HG03558 (cell line): ENCODE measurements around the gene STX18.

Source experiments
- ATAC-seq: cut with Tn5 transposase; IDR thresholded peaks from one replicate; pipeline ENCODE4 v1.9.1; 2021; ENCODE audit warnings: moderate number of reproducible peaks; ENCODE audit not compliant: unreplicated experiment; ENCODE audit errors: extremely low read depth

Gene STX18

DNA sequence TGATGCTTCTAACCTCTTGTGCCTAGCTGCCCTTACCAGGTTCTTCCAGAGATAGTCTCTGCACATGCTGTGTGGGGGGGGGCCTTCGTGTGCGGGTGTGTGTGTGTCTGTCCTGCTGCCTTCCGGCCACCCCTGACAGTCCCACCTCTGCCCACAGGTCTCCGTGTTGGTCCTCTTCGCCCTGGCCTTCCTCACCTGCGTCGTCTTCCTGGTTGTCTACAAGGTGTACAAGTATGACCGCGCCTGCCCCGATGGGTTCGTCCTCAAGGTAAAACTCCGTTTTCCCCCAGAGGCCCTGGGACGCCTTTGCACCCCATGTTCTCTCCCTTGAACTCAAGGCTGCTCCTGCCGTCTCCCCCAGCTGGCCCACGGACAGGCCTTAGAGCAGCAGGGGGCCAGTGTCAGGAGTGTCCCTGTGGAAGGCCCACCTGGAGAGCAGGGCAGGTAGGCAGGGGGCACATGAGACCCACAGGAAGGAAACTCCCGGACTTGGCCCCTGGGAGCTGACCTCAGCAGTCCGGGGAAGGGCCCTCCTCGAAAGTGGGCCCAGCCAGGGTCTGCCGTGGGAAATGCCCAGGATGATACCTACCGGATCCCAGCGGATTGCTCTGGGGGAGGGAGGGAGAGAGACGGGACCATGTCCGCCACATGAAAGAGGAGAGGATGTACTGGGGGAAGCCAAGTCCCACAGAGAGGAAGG is 132.3 kb downstream of the STX18 start:
- ATAC-seq: no peak

DNA sequence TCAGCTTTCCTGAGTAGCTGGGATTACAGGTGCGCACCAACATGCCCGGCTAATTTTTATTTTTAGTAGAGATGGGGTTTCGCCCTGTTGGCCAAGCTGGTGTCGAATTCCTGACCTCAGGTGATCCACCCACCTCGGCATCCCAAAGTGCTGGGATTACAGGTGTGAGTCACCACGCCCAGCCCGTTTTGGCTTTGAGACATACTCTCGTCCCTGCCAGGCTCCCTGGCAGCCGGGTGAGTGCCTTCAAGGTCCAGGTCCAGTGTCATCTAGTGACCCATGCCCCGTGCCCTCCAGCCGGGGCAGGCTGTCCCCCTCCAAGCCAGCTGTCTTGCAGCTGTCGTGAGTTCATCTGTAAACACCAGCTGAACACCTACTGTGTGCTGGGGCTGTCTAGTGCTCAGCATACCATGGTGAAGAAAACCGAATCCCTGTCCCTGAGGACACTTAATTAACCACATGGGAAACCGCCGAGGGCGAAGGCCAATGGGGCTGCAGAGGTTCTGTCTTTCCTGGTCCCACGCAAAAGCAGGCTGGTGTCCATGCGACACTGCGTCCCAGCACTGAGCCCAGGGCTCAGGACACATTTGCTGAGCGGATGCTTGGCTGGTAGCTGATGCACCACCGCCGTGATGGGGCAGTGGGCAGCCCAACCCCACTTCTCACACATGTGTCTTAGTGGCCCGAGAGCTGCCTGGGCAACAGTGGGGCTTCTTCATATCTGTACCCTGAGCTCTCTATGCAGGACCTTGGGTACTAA is 133.1 kb downstream of the STX18 start:
- no peak for ATAC-seq

DNA sequence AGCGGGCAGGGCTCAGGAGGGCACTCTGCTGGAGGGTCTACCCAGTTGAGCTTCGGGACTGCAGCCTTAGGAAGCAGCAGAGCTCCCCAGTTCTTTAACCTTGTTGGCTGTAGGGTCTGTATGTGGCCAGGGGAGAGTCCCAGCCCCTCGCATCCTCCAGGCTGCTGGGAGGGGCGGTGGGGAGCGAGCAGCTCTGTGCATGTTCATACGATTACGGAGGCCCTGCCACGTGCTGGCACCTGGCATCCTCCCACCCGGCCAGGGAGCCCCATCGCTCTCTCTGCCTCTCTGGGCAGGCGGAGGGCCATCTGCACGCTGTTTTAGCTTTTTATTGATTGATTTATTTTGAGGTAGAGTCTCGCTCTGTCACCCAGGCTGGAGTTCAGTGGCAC is 133.7 kb downstream of the STX18 start:
- no peak for ATAC-seq

DNA sequence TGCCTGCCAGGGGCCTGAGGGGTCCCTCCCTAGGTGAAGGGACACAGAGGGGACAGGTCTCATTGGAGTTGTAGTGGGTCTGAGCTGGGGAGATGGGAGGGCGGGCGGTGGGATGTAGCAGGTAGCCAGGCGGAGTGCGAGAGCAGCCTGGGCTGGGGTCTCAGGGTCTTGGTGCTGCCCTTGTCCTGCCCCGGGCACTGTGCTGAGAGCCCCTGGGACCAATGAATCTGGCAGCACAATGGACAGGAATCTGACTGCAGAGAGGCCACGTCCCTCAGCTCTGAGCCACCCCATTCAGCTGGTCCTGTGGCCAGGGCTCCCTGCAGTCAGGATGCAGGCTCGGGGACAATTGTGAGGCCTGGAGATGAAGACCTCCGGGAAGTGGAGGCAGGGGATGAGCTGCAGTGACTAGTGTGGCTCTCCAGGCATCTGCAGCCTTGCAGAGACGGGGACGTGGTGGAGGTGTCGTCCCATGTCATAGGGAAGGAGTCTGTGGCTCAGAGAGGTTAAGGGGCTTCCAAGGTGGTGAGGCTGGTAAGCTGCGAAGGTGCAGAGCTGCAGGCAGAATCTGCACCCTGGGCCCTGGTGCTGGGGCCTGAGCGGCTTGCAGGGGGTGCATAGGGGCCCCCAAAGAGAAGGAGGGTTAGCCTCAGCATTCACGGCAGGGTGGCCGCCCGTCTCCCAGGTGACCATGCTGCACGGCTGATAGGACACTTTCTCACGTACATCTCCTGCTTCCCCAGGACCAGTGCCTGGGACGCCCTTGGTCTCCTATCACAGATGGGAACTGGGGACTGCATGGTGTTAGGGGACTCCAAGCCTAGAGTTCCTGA is 134.3 kb downstream of the STX18 start:
- no peak for ATAC-seq

DNA sequence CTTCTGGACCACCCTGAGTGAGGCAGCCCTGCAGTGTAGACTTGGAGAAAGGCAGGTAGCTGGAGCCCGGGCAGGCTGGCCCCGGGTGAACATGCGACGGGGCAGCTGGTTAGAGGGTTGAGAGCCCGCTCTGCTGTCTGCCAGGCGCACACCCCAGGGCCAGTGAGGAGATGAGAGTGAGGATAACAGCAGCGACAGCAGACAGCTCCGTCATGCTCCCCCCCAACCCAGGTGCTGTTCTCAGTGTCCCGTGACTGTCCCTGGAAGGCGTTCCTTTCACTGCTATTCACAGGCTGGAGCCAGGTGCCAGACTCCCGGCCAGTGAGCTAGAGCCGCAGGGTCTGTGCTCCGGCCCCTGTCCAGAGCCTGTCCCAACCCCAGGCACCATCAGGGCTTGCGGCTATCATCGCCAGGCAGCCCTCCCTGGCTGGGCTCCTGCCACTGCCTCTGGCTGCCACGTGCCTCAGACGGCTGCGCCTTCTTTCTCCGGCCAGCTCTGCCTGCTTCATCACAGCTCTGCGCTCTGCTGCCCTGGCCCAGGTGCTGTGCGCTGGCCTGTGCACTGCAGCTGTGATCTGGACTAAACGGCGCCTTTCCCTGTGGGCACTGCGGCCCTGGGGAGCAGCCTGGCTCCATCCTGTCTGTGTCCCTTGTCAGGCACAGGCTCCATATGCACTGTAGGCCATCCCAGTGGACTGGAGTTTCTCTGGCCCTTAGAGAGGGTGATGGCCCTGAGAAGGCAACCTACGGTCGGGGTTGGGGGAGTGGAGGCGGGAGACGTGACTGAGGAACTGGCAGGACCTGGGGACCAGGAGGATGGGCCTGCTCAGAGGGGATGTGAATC is 135.2 kb downstream of the STX18 start:
- ATAC-seq: no peak

DNA sequence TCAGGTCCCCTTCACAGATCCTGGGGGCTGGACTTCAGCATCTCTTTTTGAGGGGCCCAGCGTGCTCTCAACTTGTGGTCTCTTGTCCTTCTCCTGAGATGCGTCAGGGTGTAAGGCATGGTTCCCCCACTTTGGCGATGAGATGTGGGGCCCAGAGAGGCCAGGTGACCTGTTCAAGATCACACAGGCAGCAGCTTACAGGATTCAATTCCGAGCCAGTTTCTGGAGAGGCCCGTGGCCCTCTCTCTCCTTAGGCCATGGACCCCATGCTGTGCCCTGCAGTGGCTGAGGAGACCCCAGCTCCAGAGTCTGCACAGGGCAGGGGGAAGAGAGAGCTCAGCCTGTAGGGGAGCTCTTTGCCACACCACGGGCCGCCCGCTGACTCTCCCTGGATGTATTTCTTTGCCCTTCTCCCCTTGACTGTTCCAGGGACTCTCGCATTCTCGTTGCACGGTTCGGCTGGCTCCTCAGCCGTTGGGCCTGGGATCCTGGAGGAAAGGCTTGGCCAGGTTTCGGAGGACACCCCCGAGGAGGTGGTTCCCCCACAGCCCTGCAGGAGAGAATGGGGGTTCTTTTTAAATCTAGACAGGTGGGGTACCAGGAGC is 136.4 kb downstream of the STX18 start:
- no peak for ATAC-seq

DNA sequence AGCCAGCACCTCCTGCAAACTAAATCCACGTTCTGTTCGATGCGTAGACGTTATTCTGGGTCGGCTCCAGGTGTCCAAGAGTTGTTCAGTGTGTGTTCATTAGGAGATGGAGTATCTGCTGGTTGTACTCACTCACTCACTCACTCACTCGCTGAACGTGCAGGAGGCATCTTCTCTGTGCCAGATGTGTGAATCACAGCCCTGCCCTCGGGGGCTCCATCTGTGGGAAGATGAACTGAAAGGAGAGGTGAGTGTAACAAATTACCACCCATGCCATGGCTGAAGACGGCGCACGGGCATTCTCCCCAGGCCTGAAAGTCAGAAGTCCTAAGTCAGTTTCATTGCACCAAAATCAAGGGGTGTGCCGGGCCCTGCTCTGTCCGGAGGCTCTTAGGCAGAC is 138.9 kb downstream of the STX18 start:
- ATAC-seq: no peak

DNA sequence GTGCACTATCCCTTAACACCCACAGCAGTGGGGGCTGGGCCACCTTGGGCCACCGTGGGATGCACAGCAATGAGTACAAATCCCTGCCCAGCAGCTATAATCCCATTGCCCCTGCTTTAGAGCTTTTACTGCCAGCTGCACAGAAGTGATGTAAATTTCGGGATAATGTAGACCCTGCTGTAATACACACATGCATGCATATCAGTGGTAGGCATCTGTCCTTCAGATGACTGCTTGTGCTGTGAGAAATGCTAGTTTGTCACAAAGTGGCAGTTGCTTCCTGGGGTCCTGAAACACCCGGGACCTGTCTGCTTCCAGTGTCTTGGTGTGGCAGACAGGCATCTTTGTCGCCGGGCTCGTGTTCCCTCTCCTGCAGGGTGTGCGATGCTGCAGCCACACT is 140.8 kb downstream of the STX18 start:
- no peak for ATAC-seq

DNA sequence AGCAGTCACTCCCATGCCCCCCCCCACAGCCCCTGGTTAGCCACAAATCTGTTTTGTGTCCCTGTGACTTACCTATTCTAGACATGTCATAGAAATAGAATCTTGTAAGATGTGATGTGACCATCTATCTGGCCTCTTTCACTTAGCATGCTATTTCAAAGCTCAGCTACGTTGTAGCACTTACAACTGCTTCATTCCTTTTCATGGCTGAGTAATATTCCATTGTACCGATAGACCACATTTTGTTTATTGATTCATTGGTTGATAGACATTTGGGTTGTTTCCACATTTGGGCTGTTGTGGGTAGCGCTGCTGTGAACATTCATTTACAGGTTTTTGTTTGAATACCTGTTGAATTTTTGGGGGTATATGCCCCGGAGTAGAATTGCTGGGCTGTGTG is 143.4 kb downstream of the STX18 start:
- ATAC-seq: no peak

DNA sequence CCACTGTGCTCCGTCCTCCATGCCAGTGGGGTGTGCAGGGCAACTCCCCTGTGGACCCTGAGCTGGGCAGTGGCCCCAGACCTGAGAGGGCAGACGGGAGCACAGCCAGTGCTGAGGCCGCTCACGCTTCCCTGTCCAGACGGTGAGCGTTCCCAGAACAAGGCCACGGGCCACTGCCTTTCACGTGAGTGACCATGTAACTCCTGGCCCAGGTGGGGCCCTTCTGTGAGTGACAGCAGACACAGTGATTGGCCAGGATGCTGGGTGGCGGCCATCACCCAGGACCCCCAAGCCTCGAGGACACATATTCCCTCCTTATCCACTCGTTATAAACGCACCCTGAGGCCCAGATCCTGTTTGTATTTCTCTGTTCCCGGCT is 144.4 kb downstream of the STX18 start:
- no peak for ATAC-seq

DNA sequence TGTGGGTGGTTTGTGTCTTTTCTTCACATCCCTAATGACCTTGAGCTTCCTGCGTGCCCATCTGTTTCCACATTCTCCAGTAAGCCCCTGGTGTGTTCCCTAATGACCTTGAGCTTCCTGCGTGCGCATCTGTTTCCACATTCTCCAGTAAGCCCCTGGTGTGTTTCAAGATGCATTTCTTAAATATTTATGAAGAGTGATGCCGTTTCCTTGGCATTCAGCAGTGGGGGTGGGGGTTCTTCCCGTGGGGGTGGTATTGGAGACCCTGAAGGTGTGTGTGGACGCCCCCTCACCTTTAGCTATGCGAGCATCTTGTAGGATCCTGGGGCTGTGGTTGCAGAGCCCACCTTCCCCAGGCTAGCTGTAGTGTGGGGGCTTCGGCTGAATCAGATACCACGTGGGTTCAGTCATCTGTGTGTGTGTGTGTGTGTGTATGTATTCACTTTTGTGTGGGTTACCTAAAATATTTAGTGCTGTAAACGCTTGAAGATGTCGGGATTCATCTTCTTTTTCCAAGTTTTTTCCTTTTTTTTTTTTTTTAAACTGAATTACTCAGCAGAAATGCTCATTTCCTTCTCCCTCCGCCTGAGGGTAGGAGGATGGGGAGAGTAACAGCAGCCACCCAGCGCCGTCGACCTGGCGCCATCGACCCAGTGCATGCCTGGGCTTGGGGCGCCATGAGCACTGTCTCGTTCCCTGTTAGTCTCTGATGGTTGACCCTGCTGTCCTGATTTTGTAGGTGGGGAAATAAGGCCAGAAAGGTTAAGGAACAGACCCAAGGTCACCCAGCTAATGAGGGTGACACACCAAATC is 145.0 kb downstream of the STX18 start:
- ATAC-seq: no peak

DNA sequence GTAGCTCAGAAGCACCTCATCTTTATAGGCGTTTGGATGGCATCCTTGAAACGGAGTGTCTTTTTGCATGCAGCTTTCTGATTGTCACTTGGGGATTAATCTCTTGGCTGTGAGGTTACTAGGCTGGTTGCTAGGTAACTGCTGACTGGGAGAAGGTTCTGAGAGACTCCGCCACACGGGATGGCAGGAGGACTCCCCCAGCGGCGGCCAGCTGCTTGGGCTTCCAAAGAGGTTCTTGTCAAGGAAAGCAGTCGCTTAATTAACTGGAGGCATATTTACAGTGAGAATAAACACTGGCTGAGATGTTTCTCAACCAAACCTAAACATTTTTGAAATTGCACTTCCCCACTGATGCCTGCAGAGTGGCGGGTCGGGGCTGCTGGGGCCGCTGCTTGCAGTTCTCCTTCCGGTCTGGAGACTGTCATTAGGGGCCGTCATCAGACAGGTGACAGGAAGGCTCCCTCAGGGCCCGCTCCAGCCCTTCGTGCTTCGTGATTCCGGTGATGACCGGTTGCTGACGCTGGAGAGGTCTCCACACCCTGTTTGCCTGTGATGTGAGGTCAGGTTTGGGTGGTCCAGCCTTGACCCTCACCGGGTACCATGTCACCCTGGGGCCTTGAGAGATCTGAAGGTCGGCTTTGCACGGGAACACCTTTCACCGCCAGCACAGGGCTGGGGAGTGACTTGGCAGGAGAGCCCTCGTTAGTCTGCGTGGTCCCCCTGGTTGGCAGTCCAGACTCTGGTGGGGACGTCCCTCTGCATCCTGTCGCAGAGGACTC is 145.8 kb downstream of the STX18 start:
- no peak for ATAC-seq

DNA sequence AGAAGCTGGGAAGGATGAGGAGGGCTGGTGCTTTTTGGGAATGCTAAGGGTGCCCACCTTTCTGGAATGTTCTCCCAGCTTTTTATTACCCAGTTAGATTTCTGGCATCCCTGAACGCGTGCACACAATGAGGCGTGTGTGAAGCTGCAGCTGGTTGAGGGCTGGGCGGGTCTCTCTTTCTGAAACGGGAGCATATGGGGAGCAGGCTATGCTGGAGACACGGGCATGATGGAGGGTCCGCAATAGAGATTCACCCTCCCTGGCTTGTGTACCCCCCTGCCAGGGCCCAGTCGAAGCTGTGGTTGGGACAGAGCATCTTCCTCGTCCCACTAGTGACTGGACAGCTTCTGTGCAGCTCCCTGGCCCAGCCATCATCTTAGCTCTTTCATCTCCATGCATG is 146.5 kb downstream of the STX18 start:
- no peak for ATAC-seq

DNA sequence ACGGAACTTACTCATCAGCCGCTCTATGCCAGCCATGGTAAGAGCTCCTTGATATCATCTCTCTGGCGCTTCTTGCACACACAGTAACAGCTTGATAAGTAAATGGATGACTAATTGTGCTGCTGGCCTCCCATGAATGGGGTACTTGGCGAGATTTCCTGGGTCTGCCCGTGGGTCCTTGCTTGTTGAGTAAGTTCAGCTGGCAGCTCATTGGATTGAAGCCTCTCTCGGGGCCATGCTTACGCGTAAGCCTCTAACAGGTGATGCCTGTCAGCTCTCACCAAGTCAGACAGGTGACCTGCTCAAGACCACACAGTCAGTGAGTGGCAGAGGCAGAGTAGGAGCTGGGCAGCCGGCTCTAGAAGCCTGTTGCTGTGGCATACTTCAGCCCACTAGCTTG is 147.2 kb downstream of the STX18 start:
- no peak for ATAC-seq

DNA sequence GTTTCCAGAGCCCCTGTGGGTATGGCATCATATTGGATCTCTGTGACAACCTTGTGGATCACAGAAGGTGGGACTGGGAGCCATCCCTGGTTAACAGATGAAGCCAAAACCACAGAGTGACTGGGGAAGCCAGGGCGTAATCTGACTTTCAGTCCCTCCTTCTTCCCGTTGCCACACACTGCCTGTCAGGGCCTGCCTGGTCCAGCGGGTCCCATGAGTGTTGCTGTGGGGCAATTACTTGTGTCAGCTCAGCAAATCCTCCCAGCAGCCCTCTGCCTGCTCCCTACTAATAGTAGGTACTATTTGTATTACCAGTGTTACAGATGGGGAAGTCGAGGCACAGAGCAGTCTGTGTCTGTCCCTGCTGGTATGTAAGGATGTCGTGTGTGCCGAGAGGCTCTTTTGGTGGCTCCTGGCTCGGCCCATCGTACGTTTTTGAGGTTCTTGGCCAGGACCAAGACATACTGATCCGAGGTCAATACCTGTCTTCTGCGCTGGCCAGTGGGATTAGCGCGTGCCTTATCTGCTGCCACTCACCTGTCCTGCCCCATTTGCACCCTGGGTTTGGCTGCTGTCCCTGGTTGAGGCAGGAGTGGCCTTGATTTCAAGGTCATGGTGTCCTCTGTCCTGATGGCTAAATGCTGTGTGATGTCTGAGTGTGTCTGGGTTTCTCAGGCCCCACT is 149.2 kb downstream of the STX18 start:
- no peak for ATAC-seq

DNA sequence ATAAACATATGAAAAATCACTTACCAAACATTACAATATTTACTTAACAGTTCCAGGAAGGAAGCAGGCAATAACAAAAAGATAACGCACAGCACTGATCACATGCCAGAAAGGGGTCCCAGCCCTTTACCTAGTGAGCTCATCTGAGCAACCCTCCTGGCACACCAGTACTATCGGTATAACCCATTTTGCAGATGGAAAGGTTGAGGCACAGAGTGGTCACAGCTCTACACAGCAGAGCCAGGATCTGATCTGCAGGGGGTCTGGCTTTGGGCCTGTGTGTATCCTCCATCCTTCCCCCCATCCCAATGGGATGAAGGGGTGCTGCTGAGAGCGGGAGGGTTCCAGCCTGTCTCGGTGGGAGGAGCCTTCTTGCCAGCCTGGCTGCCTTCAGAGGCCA is 150.0 kb downstream of the STX18 start:
- ATAC-seq: no peak

DNA sequence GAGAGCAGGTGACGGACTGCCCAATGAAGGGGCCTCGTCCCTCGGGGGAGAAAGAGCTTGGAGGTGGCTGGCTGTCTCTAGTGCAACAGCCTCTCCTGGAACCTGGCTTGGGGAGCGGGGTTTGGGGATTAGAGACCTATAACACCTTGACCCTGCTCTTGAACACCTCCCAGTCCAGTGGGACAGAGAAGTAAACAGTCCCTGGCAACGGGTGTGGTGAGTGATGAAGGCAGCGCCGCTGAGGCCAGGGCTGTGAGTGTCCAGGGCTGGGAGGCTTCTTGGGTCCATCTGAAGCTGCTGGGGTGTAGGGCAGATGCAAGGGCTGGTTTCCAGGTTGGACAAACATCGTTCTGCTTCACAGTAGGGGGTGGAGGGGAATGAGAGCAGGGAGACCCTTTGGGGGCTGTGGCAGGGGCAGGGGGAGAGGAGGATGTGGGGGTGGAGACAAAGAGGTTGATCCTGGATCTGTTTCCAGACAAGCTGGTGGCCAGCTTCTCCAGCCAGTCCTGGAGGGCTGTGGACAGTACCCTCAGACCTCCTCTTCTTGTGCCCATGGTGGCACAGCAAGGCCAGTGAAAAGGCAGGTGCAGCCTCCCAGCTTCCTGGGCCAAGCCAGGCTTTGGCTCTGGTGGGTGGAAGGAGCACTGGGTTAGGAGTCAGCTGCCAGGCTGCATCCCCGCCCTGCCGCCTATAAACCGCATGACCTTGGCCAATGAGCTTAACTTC is 151.2 kb downstream of the STX18 start:
- ATAC-seq: no peak
